Measurements from ENCODE around the gene FGD4.
"Not testable (repeated sequence)": the region's sequence is repeated elsewhere in the genome, so short reads cannot be mapped to it uniquely, and the experiment has no call there.

The FGD4 gene

DNA sequence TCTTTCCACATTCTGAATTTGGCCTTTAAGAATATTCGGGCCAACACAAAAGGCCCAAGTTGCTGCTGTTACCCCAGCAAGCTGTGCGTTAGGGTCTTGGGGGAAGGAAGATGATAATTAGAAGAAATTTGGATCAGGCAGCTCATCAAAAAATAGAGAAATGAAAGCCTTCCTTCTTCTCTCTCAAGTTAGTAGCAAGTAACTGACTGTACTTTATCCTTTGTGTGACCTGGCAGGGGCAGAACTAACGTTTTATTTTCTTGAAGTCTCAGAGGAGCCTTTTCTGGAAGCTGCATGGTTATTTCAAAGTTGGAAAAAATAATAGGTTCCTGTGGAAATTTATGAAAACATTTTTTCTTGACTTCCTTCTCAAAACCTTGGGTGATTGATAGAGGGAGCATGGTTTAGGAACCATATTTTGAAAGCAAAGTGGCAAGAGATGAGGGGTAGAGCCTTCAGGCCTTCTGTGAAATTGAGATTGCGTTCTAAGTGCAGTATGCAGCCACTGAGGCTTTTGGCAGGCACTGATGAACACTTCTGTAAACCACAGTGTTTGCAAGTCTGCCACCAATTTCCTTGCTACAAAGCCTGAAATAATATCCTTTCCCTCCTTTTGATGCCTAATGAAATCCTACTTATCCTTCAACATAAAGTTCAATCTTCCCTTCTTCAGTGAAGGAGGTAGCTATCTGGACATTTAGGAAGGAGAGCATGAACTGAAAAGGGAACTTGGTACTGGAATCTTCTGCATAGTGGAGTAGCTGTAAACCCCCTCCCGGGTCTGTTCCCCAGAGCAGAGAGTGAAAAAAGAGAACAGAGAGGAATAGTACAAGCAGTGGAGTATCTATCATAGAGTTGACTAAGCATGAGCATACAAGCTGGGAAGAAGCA is 123.2 kb downstream of the FGD4 start:
- DNase-seq (ENCODE audit: low read depth): no peak

DNA sequence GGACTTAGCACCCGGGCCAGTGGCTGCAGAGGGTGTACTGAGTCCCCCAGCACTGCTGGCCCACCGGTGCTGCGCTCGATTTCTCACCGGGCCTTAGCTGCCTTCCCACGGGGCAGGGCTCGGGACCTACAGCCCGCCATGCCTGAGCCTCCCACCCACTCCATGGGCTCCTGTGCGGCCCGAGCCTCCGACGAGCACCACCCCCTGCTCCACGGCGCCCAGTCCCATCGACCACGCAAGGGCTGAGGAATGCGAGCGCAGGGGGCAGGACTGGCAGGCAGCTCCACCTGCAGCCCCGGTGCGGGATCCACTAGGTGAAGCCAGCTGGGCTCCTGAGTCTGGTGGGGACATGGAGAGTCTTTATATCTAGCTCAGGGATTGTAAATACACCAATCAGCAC is 126.4 kb downstream of the FGD4 start:
- DNase-seq (ENCODE audit: low read depth): not testable (repeated sequence)

DNA sequence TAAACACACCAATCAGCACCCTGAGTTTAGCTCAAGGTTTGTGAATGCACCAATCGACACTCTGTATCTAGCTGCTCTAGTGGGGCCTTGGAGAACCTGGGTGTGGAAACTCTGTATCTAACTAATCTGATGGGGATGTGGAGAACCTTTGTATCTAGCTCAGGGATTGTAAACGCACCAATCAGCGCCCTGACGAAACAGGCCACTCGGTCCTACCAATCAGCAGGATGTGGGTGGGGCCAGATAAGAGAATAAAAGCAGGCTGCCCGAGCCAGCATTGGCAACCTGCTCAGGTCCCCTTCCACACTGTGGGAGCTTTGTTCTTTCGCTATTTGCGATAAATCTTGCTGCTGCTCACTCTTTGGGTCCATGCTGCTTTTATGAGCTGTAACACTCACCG is 127.0 kb downstream of the FGD4 start:
- DNase-seq (ENCODE audit: low read depth): not testable (repeated sequence)

DNA sequence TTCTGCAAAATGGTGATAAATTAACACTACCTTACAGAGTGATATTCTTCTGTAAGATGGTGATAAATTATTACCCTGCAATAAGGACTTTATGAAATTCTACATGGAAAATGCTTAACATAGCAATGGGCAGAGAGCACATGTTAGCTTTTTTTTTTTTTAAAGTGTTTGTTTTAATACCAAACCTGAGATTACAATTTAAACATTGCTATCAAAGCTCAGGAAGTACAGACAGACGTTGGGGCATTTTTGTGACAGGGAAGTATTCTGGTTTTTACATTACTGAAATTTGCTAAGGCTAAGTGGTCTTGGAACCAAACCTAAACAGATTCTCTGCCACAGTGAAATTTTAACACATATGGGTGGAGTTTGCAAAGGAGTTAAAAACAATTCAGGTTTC is 133.1 kb downstream of the FGD4 start:
- DNase-seq (ENCODE audit: low read depth): no peak

DNA sequence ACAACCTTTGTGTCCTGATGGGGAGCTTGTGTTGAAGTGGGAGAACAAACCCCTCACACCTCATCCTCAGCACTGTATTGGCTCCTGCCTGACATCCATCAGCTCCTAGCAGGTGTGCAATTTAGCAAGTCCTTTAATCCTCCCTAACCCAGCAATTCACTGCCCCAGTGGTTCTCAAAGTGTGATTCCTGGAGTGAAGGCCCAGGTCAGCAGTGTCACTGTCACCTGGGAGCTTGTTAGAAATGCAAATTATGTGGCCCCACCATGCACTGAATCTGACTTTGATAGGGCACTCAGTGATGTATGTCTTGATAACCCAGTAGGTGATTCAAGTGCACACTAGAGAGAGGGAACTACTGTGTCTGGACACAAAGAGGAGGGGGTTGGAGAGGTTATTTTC is 133.6 kb downstream of the FGD4 start:
- DNase-seq (ENCODE audit: low read depth): no peak

DNA sequence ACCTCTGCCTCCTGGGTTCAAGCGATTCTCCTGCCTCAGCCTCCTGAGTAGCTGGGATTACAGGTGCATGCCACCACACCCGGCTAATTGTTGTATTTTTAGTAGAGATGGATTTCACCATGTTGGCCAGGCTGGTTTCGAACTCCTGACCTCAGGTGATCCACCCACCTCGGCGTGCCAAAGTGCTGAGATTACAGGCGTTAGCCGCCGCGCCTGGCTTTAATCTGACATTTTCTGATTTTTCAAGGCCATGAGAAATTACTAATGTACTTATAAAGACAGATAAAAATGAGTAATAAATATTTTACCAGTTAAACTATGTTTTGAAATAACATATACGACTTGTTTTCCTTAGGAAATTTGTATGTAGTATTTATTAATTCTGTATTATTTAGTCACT is 134.1 kb downstream of the FGD4 start:
- DNase-seq (ENCODE audit: low read depth): not testable (repeated sequence)

DNA sequence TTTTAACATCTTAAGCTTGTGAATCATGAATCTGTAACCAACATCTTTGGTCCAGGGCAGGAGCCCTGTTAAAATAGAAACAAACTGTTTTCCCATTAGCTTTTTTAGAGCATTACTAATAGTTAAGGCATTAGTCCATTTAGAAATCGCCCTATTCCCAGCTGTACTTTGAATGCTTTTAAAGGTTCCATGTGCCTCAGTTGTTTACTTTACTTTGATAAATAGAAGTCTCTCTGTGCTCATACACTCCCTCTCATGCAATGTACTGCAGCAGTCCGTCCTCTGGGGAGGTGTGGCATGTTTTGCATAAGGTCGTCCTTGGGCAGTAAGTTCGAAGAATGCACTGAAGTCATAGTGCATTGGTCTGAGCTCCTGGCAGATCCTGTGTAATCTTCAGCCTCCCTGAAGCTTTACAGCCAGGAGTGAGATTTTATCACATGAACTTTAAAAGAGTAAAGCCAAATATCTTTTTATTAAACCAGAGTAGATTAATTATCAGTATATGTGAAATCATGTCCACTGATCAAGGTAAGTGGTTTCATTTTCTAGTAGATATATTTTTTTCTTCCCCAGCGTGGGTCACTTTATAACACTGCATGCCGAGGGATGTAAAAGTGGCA is 134.7 kb downstream of the FGD4 start:
- no peak for DNase-seq (ENCODE audit: low read depth)

DNA sequence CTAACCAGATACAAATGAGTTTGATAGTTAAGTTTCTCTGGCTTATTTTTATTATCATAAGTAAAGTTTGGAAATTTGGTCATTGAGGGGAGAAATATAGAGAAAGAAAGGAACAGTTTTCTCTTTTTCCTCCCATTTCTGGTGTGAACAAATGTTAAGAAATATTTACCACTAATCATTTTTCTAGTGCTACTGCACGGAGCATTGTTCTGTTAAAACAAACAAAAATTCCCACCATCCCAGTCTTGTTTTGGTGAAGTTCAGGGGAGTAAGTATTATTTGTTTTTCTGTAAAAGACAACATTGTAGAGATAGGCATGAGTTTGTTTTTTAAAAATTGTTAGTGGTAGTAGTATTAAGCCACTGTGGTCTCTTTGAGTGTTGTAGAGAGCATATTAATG is 135.3 kb downstream of the FGD4 start:
- no peak for DNase-seq (ENCODE audit: low read depth)

DNA sequence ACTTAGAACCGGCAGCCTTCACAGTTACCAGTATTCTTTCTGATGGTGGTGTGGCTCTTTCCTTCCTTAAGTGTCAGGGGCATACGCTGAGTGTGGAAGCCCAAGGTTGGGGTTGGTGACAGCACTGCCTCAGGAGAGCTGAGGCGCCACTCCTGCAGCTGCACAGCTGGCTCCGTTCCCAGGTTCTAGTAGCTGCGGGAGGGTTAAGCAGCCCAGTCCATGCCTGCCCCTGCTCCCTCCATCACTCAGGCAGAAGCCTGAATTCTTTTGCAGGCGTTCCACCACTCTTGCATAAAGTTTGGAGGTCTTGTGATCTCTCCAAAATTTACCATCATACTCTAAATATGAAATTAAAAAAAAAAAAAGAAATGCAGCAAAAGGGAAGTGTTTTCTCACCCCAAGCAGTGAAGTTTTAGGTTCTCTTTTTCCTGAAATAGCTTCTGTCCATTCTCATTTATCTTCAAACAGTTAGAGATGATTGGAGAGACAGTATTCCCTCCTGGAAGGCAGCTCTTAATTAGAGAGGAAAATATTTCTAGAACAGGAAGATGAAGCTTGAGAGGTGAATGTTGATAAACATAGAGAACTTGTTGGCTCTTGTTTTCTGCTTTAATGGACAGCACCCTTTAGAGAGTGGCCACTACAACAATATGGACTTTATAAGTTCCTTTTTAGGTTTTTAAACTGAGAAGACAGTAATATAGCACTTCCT is 136.1 kb downstream of the FGD4 start:
- no peak for DNase-seq (ENCODE audit: low read depth)

DNA sequence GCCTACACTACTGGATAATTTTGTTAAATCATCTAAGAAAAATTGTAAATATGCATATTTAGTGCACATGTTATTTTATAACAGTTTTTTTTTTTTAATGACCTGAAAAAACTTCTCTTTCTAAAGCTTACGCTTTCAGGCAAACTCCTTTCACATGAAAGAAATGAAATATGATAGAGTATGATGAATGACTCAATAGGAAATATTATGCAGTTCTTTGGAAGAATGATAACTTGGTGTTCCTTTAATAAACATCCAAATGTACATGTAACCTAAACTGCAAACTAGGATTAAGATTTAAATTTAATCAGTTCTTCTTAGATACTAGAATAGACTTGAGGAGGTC is 136.6 kb downstream of the FGD4 start:
- no peak for DNase-seq (ENCODE audit: low read depth)

DNA sequence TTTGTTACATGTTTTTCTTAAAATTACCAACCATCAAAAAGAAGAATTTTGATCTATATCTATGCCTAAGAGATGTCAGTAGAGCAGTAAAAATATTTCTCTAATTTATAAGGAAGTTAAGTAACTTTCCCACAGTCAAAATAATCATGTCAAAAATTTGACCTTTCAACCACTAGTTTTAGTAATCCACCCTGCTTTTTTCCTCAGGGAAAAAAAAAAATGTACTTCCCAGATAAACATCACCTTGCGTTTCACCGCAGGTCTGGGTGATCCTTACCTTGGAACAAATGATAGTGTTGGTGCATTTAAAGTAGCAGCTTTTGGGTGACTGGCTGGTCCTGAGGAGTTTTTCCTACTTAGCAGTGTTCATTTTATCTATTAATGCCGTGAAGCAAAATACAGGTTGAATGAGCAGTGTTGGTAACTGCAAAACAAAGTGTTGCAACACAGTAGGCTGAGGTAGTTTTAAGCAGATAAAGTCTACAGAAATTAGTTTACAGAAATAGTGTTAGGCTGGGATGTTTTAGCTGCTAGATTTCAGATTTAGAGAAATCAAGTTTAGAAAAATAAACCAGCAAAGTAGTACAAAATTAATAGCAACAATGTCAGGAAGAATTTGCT is 142.5 kb downstream of the FGD4 start:
- no peak for DNase-seq (ENCODE audit: low read depth)

DNA sequence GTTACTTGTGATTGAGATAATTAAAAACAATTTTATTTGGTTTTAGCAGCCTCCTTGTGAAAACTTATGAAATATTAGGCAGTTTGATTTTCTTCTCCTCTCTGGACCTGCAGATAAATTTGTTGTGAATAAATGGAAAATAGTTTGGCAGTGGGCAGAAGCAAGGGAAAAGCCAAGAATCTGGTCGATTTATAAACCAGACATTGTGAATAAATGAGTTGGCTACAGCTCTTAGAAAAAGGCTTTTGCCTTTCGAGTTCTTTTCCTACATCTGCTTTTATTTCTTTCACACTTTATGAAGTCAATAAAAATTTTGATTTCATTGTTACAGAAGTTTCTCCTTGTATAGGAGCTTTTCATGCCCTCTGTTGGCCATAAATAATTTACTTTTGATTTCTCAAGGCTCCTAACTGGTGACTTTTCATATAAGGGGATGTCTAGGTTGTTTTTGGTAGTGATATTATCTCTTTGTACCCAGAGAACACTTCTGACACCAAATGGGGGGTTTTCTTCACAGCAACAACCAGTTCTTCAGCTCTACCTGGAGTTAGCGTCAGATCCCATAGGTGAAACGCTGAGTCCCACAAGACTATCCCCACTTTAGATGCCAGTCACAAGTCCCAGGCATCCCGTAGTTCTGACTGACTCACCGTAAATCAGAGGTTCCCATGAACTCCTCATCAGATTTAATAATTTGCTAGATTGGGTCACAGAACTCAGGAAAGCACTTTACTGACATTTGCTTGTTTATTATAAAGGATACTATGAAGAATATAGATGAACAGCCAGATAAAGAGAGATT is 143.3 kb downstream of the FGD4 start:
- DNase-seq (ENCODE audit: low read depth): no peak

DNA sequence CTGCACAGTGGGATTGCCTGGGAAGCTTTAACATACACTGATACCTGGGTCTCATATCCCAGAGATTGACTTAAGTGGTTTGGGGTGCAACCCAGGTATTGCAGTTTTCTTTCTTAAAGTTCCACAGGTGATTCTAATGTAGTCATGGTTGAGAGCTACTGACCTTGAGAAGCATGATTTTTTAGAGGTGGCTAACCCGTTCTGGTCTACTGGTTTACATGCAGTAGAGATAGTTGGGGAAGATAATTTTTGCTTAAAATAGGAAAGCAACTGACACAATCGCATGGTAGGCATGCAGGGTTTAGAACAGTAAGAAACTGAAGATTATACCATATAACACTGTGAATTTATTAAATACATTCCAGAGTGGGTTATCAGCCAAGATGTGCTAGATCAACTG is 145.5 kb downstream of the FGD4 start:
- DNase-seq (ENCODE audit: low read depth): no peak

DNA sequence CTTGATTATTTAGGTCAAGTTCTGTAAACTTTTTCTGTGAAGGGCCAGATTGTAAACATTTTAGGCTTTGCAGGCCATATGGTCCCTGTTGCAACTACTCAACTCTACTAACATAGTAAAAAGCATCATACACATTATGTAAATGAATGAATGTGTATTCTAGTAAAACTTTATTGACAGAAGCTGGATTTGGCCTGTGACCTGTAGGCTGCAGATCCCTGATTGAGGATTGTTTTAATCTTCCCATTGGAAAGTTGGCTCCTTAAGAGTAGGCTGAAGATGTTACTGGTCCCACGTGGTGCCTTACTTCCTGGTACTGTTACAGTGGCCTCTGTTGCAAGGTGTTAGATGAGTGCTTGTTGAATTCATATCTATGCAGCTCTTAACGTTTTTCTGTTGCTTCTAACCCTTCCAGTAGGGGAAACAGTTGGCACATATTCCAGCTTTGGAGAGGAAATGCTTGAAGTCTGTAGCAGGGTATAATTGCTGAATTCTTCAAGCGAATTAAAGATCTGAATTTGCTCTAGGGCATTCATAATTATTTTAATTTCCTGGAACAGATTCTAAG is 146.1 kb downstream of the FGD4 start:
- no peak for DNase-seq (ENCODE audit: low read depth)

DNA sequence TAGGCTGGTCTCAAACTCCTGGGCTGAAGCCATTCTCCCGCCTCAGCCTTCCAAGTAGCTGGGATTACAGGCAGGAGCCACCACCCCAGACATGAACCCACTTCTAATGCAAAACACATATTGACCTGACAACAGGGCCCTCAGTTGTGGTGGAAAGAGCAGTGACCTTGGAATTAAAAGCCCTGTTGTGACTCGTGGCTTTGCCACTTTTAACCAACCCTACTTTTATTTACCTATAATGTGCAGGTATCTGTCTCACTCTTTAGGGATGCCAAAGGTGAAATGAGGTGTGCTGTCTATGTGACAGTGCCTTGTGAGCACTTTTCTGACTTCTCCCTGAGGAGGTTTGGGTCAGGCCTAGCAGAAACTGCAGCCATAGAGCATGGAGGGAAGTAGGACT is 146.9 kb downstream of the FGD4 start:
- no peak for DNase-seq (ENCODE audit: low read depth)

DNA sequence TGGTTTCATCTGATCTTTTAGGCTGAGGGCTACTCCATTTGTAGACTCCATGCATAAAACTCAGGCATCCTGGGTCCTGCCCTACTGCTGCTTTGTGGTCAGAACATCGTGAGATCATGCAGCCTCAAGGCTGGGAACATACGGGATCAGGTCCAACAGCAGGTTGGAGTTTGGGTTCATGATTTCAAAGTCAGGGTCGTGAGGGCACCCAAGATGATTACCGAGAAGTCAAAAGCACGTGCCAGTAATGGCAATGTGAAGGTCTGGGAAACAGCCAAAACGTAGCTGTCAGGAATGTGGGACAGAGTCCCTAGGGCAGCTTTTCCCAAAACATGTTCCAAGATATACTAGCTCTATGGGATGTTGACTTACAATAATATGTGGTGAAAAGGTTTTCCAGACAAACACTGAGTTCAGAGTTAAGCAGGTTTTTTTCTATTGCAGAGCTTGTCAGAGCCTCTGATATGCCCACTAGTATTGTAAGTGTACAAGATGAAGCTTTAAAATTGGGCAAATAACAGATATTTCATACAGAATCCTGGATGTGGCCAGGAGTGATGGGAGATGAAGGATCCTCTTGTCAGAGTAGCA is 149.4 kb downstream of the FGD4 start:
- no peak for DNase-seq (ENCODE audit: low read depth)

DNA sequence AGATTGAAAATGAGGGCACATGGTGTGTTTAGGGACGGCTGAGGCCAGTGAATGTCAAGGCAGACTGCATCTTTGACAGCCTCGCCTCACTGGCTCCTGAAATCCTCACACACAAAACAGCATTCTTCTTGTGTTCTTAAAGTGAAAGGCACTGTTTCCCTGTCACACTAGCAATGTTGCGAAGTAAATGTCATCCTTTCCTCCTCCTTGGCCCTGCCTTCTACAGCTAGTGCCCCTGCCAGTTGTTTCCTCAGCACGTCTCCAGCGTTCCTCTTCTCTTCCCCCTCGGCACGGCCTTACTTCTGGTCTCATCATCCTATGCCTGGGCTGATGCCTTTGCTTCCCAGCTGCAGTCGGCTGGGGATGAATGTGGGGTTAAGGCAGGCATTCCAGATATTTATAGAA is 150.3 kb downstream of the FGD4 start:
- DNase-seq (ENCODE audit: low read depth): no peak

DNA sequence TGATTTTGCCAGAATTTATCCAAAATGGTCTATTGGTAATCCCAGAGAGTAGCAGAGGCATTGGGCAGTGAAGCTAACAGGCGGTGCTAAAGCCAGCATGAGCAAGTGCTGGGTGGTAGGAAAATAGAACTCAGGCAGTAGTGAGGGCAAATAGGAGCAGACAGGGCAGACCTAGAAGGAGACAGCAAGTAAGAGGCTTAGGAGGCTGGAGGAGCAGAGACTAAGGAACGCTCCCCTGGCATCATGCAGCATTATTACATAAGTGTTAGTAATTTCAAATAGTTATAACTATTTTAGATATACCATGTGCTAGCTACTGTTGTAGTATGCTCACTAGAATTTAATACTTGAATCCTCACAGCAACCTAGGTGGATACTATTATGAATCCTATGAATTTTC is 151.7 kb downstream of the FGD4 start:
- DNase-seq (ENCODE audit: low read depth): no peak

DNA sequence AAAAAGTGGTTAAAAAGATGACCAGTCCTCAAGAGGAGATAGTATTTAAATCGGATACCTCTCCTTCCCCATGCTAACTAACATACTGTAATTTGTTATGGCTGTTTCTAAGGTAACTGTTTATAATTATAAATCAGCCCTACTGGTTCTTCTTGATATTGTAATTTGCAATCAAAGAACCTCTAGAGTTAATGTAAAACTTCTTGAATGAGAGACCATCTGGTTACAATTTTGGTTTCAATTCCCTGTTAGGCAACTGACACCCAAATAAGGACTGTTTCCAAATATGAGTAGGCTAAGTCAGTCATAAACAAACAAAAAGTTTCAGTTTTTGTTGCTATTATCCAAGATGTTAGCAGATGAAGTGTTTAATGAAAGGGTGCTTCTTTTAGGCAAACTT is 159.5 kb downstream of the FGD4 start:
- DNase-seq (ENCODE audit: low read depth): no peak

DNA sequence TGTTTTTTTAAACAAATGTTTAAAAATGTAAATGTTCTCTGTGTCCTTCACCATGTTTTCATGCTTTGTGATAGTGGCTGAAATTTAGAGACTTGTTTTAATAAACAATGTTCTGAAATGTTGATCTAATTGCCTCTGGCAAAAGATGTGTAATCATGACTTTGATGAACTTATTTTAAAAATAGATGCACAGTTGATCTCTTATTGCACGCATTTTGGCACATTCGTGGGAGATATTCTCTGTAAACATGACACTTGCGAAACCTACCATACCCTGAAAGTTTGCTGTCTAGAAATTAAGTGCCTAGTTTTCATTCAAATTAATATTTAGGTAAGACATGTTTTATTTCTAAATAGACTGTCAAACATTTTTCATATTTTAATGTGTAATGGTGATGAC is 160.1 kb downstream of the FGD4 start:
- no peak for DNase-seq (ENCODE audit: low read depth)

DNA sequence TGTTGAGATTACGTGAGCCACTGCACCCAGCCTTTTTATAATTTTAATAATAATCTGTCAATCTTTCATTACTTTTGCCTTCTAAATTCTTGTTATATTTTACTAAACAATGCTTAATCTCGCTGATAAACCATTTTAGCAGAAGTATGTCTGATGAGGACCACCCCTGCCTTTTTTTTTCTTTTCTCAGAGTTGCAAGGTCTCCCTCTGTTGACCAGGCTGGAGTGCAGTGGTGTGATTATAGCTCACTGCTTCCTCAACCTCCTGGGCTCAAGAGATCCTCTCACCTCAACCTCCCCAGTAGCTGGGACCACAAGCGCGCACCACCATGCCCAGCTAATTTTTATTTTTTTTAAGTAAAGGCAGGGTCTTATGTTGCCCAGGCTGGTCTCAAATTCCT is 161.2 kb downstream of the FGD4 start:
- no peak for DNase-seq (ENCODE audit: low read depth)
